Activated CD8-positive, alpha-beta memory T cell treated with anti-CD3 and anti-CD28 coated beads, Interleukin-2, amount 10 ng/mL, durations not matched to agents 7 days and 5 days (primary cell): ENCODE data around the gene EXOC6. TPM values are rescaled to one million over a fixed set of nuclear protein-coding genes. Genes with fewer than 3 reads are reported as not detected.

Experiments
- ATAC-seq: fragments of 150-1000 bp; cut with Tn5 transposase; one replicate; pipeline ENCODE4 v1.10.0; 2021; ENCODE audit warnings: moderate library complexity
- CTCF ChIA-PET: fragments of 350-600 bp; sonication (Branson Sonifier 250); formaldehyde crosslinking; loops from one replicate; lab custom pipeline; 2021; ENCODE audit warnings: antibody characterized with exemption; lab: Charles Lee
- DNase-seq: peaks from one replicate; pipeline ENCODE4 v3.0.0-alpha.2; 2020
- H3K27ac Mint-ChIP-seq: one replicate; pipeline ENCODE4 v1.8.0; 2021; ENCODE audit warnings: mild to moderate bottlenecking, mixed read lengths
- H3K27me3 Mint-ChIP-seq: one replicate; pipeline ENCODE4 v1.8.0; 2021; ENCODE audit warnings: mixed read lengths
- H3K36me3 Mint-ChIP-seq: one replicate; pipeline ENCODE4 v1.8.0; 2021; ENCODE audit warnings: mild to moderate bottlenecking, mixed read lengths
- H3K4me1 Mint-ChIP-seq: one replicate; pipeline ENCODE4 v1.8.0; 2021; ENCODE audit warnings: mixed read lengths
- H3K4me3 Mint-ChIP-seq: one replicate; pipeline ENCODE4 v1.8.0; 2021; ENCODE audit warnings: mild to moderate bottlenecking, moderate library complexity, mixed read lengths
- H3K9me3 Mint-ChIP-seq: one replicate; pipeline ENCODE4 v1.8.0; 2022; ENCODE audit warnings: low read depth, mixed read lengths
- total RNA-seq, 2 experiments: library from RNA; stranded (reverse); gene quantifications; one replicate each; pipeline ENCODE4 v1.2.3, GENCODE V29; 2021

Gene EXOC6
- total RNA-seq, 2 experiments from 2014 or later, result 11.9 to 12.1 TPM

GRCh38 chr10:92868036-92868435, 19.7 kb downstream of the EXOC6 start:
- Mint-ChIP-seq H3K4me3 (no peak overlapping the region), H3K9me3 (no peaks in the 10 kb centered on the region), H3K4me1 (peaks cover 4% of the 10 kb centered on the region), H3K36me3 (peaks cover 3% of the 10 kb centered on the region), H3K27me3 (no peaks in the 10 kb centered on the region), H3K27ac (no peak overlapping the region)
- ATAC-seq (no peak), DNase-seq (no peak)
- CTCF ChIA-PET, result interaction anchor here (1.2 kb wide), 1 partner anchor 15 kb away, joined by 5 read pairs; no protein-coding TSS in a partner anchor

GRCh38 chr10:92868557-92868956, 20.2 kb downstream of the EXOC6 start:
- H3K27me3 Mint-ChIP-seq, result no peaks in the 10 kb centered on the region
- no peak overlapping the region for H3K4me3 Mint-ChIP-seq
- ATAC-seq (no peak), DNase-seq (no peak)
- CTCF ChIA-PET, result interaction anchor here (1.2 kb wide), 1 partner anchor 15 kb away, joined by 5 read pairs; no protein-coding TSS in a partner anchor
- no peaks in the 10 kb centered on the region for H3K9me3 Mint-ChIP-seq
- H3K36me3 Mint-ChIP-seq, result peaks cover 2% of the 10 kb centered on the region
- peaks cover 5% of the 10 kb centered on the region for H3K4me1 Mint-ChIP-seq
- H3K27ac Mint-ChIP-seq, result no peak overlapping the region

GRCh38 chr10:92873029-92873428, 24.7 kb downstream of the EXOC6 start:
- DNase-seq, result no peak
- H3K36me3 Mint-ChIP-seq, result peaks cover 2% of the 10 kb centered on the region
- no peaks in the 10 kb centered on the region for H3K27me3 Mint-ChIP-seq
- CTCF ChIA-PET, result no interaction called here
- H3K27ac Mint-ChIP-seq, result no peak overlapping the region
- no peak for ATAC-seq
- no peaks in the 10 kb centered on the region for H3K9me3 Mint-ChIP-seq
- peaks cover 15% of the 10 kb centered on the region for H3K4me1 Mint-ChIP-seq
- no peak overlapping the region for H3K4me3 Mint-ChIP-seq

GRCh38 chr10:92876509-92877036, 28.3 kb downstream of the EXOC6 start:
- no peak for ATAC-seq
- peaks cover 15% of the 10 kb centered on the region for H3K4me1 Mint-ChIP-seq
- CTCF ChIA-PET, result interaction anchor here (0.6 to 1.1 kb wide), 2 partner anchors 39 to 53 kb away, joined by 3 read pairs; no protein-coding TSS in a partner anchor
- no peak overlapping the region for H3K27ac Mint-ChIP-seq
- peaks cover 3% of the 10 kb centered on the region for H3K9me3 Mint-ChIP-seq
- H3K27me3 Mint-ChIP-seq, result no peaks in the 10 kb centered on the region
- H3K4me3 Mint-ChIP-seq, result no peak overlapping the region
- peaks cover 2% of the 10 kb centered on the region for H3K36me3 Mint-ChIP-seq
- DNase-seq, result no peak

GRCh38 chr10:92880233-92880861, 32.0 kb downstream of the EXOC6 start:
- no peaks in the 10 kb centered on the region for H3K36me3 Mint-ChIP-seq
- DNase-seq, result no peak
- ATAC-seq, result no peak
- H3K27me3 Mint-ChIP-seq, result no peaks in the 10 kb centered on the region
- peaks cover 9% of the 10 kb centered on the region for H3K4me1 Mint-ChIP-seq
- CTCF ChIA-PET, result interaction anchor here (0.7 to 1.2 kb wide), 4 partner anchors 14 to 363 kb away, joined by 3 to 5 read pairs (median 4); no protein-coding TSS in a partner anchor
- no peak overlapping the region for H3K27ac Mint-ChIP-seq
- H3K9me3 Mint-ChIP-seq, result peaks cover 3% of the 10 kb centered on the region
- H3K4me3 Mint-ChIP-seq, result no peak overlapping the region

GRCh38 chr10:92880917-92881316, 32.6 kb downstream of the EXOC6 start:
- no peaks in the 10 kb centered on the region for H3K27me3 Mint-ChIP-seq
- H3K27ac Mint-ChIP-seq, result no peak overlapping the region
- peaks cover 9% of the 10 kb centered on the region for H3K4me1 Mint-ChIP-seq
- CTCF ChIA-PET, result interaction anchor here (0.7 to 1.2 kb wide), 4 partner anchors 14 to 364 kb away, joined by 3 to 5 read pairs (median 4); no protein-coding TSS in a partner anchor
- DNase-seq (no peak), ATAC-seq (no peak)
- H3K36me3 Mint-ChIP-seq, result no peaks in the 10 kb centered on the region
- no peak overlapping the region for H3K4me3 Mint-ChIP-seq
- peaks cover 3% of the 10 kb centered on the region for H3K9me3 Mint-ChIP-seq

GRCh38 chr10:92886334-92886961, 38.1 kb downstream of the EXOC6 start:
- no peaks in the 10 kb centered on the region for H3K36me3 Mint-ChIP-seq
- no peak for ATAC-seq
- no peak for DNase-seq
- H3K4me1 Mint-ChIP-seq, result no peaks in the 10 kb centered on the region
- no peak overlapping the region for H3K27ac Mint-ChIP-seq
- CTCF ChIA-PET, result interaction anchor here (2.0 to 2.7 kb wide), 2 partner anchors 9 to 44 kb away, joined by 6 to 11 read pairs; no protein-coding TSS in a partner anchor
- no peaks in the 10 kb centered on the region for H3K27me3 Mint-ChIP-seq
- peaks cover 1% of the 10 kb centered on the region for H3K9me3 Mint-ChIP-seq
- H3K4me3 Mint-ChIP-seq, result no peak overlapping the region

GRCh38 chr10:92890471-92890870, 42.2 kb downstream of the EXOC6 start:
- CTCF ChIA-PET, result interaction anchor here (1.3 to 1.4 kb wide), 2 partner anchors 12 to 24 kb away, joined by 3 to 5 read pairs; no protein-coding TSS in a partner anchor
- H3K27ac Mint-ChIP-seq, result no peak overlapping the region
- H3K36me3 Mint-ChIP-seq, result no peaks in the 10 kb centered on the region
- ATAC-seq, result no peak
- no peaks in the 10 kb centered on the region for H3K9me3 Mint-ChIP-seq
- H3K27me3 Mint-ChIP-seq, result no peaks in the 10 kb centered on the region
- no peaks in the 10 kb centered on the region for H3K4me1 Mint-ChIP-seq
- no peak overlapping the region for H3K4me3 Mint-ChIP-seq
- DNase-seq, result no peak

GRCh38 chr10:92891885-92892690, 43.8 kb downstream of the EXOC6 start:
- Mint-ChIP-seq H3K27me3 (no peaks in the 10 kb centered on the region), H3K4me1 (no peaks in the 10 kb centered on the region), H3K36me3 (peaks cover 2% of the 10 kb centered on the region), H3K27ac (no peak overlapping the region), H3K4me3 (no peak overlapping the region), H3K9me3 (no peaks in the 10 kb centered on the region)
- CTCF ChIA-PET, result interaction anchor here (0.7 to 1.2 kb wide), 2 partner anchors 8 to 53 kb away, joined by 3 read pairs; no protein-coding TSS in a partner anchor
- ATAC-seq, result no peak
- no peak for DNase-seq

- Mint-ChIP-seq H3K4me3 (no peak overlapping the region), H3K9me3 (no peaks in the 10 kb centered on the region), H3K4me1 (no peaks in the 10 kb centered on the region), H3K36me3 (peaks cover 3% of the 10 kb centered on the region), H3K27me3 (no peaks in the 10 kb centered on the region), H3K27ac (no peak overlapping the region)
- CTCF ChIA-PET, result interaction anchor here (0.7 to 1.2 kb wide), 2 partner anchors 9 to 54 kb away, joined by 3 read pairs; no protein-coding TSS in a partner anchor
- no peak for DNase-seq
- no peak for ATAC-seq
Observed at GRCh38 chr10:92892691-92893054, 44.4 kb downstream of the EXOC6 start.

- H3K27ac Mint-ChIP-seq, result no peak overlapping the region
- H3K4me3 Mint-ChIP-seq, result no peak overlapping the region
- CTCF ChIA-PET, result no interaction called here
- H3K27me3 Mint-ChIP-seq, result no peaks in the 10 kb centered on the region
- no peak for DNase-seq
- no peaks in the 10 kb centered on the region for H3K4me1 Mint-ChIP-seq
- no peaks in the 10 kb centered on the region for H3K9me3 Mint-ChIP-seq
- no peak for ATAC-seq
- H3K36me3 Mint-ChIP-seq, result peaks cover 6% of the 10 kb centered on the region
Observed at GRCh38 chr10:92894081-92894655, 45.8 kb downstream of the EXOC6 start.

- Mint-ChIP-seq H3K4me3 (no peak overlapping the region), H3K36me3 (peaks cover 9% of the 10 kb centered on the region), H3K9me3 (no peaks in the 10 kb centered on the region), H3K27ac (no peak overlapping the region), H3K27me3 (no peaks in the 10 kb centered on the region), H3K4me1 (peaks cover 14% of the 10 kb centered on the region)
- DNase-seq (no peak), ATAC-seq (no peak)
- CTCF ChIA-PET, result interaction anchor here (1.7 kb wide), 1 partner anchor 67 kb away, joined by 5 read pairs; no protein-coding TSS in a partner anchor
Observed at GRCh38 chr10:92897916-92898315, 49.6 kb downstream of the EXOC6 start.
